GM21723 (cell line): ENCODE measurements around the gene SHQ1.
A peak's percentile ranks its signal among the peaks of the same experiment; 100 is the strongest.
"Not testable (repeated sequence)": the region's sequence is repeated elsewhere in the genome, so short reads cannot be mapped to it uniquely, and the experiment has no call there.

Source experiments
- ATAC-seq: cut with Tn5 transposase; IDR thresholded peaks from one replicate; pipeline ENCODE4 v1.9.1; 2021; ENCODE audit warnings: mild to moderate bottlenecking, moderate library complexity; ENCODE audit not compliant: unreplicated experiment

Gene SHQ1

GRCh38 chr3:72803573-72803972 is 44.7 kb downstream of the SHQ1 start:
- ATAC-seq = no peak

- no peak for ATAC-seq
Measured at GRCh38 chr3:72802001-72802400, 46.2 kb downstream of the SHQ1 start.

- peak; percentile 61 for ATAC-seq
Measured at GRCh38 chr3:72800869-72801268, 47.4 kb downstream of the SHQ1 start.

- no peak for ATAC-seq
Measured at GRCh38 chr3:72798552-72799195, 49.6 kb downstream of the SHQ1 start.

- ATAC-seq = no peak
Measured at GRCh38 chr3:72797773-72798543, 50.3 kb downstream of the SHQ1 start.

GRCh38 chr3:72794079-72794478 is 54.2 kb downstream of the SHQ1 start:
- ATAC-seq = no peak

GRCh38 chr3:72791161-72791560 is 57.1 kb downstream of the SHQ1 start:
- no peak for ATAC-seq

- ATAC-seq = no peak
Measured at GRCh38 chr3:72789786-72790185, 58.5 kb downstream of the SHQ1 start.

- ATAC-seq = not testable (repeated sequence)
Measured at GRCh38 chr3:72788232-72788631, 60.0 kb downstream of the SHQ1 start.

- no peak for ATAC-seq
Measured at GRCh38 chr3:72786668-72787067, 61.6 kb downstream of the SHQ1 start.

- ATAC-seq = no peak
Measured at GRCh38 chr3:72784226-72784625, 64.0 kb downstream of the SHQ1 start.

GRCh38 chr3:72782521-72782920 is 65.7 kb downstream of the SHQ1 start:
- ATAC-seq = no peak

- no peak for ATAC-seq
Measured at GRCh38 chr3:72769758-72770540, 78.3 kb downstream of the SHQ1 start.

GRCh38 chr3:72768936-72769335 is 79.3 kb downstream of the SHQ1 start:
- ATAC-seq = no peak

GRCh38 chr3:72768481-72768880 is 79.8 kb downstream of the SHQ1 start:
- ATAC-seq = no peak

GRCh38 chr3:72768006-72768441 is 80.2 kb downstream of the SHQ1 start:
- ATAC-seq = no peak

GRCh38 chr3:72766866-72767265 is 81.4 kb downstream of the SHQ1 start:
- ATAC-seq = no peak

- ATAC-seq = no peak
Measured at GRCh38 chr3:72763751-72764440, 84.3 kb downstream of the SHQ1 start.

- no peak for ATAC-seq
Measured at GRCh38 chr3:72761410-72761809, 86.8 kb downstream of the SHQ1 start.

GRCh38 chr3:72760225-72760624 is 88.0 kb downstream of the SHQ1 start:
- ATAC-seq = no peak

GRCh38 chr3:72756900-72757299 is 91.3 kb downstream of the SHQ1 start:
- peak; percentile 100 for ATAC-seq
